Pancreas (tissue), 10 donors: ENCODE results near the gene SCN1A. TPM values are rescaled to one million over a fixed set of nuclear protein-coding genes. Genes with fewer than 3 reads are reported as not detected.

Source experiments
- ATAC-seq, 4 donors: fragments of 200-7000 bp; cut with Tn5 transposase; one replicate each; pipeline versions ENCODE4 v1.8.0 to v1.9.1; 2020; ENCODE audit warnings: mild to moderate bottlenecking in 4 of 4, moderate library complexity in 4 of 4
- DNase-seq, 6 donors: peaks; one replicate each; pipeline ENCODE4 v3.0.0-alpha.2; 2020
- FAIRE-seq: peaks from 2 replicates; lab custom pipeline; 2012; peaks lifted over from hg19 to GRCh38; lab: Jason Lieb, UNC
- H3K27ac ChIP-seq, 4 donors: fragments of 200-600 bp; sonication (generic); 1 replicate in 3 of 4; 2 replicates in 1 of 4; pipeline versions ENCODE4 v1.5.0 to v1.8.0; 2020
- H3K27me3 ChIP-seq, 4 donors: fragments of 200-600 bp; one replicate each; pipeline ENCODE4 v1.8.0; 2021
- H3K36me3 ChIP-seq, 3 donors: fragments of 200-600 bp; sonication (generic) in 1 of 3; one replicate each; pipeline versions ENCODE4 v1.5.0 to v1.8.0; 2020 to 2021
- H3K4me1 ChIP-seq, 3 donors: fragments of 200-600 bp; one replicate each; pipeline ENCODE4 v1.8.0; 2021
- H3K4me3 ChIP-seq, 4 donors: fragments of 200-600 bp; sonication (generic) in 2 of 4; one replicate each; pipeline versions ENCODE4 v1.5.0 to v1.8.0; 2020 to 2021
- H3K9me3 ChIP-seq, 4 donors: fragments of 200-600 bp; one replicate each; pipeline ENCODE4 v1.8.0; 2021
- CTCF ChIP-seq, 4 donors: fragments of 200-600 bp; sonication (generic) in 3 of 4; IDR thresholded peaks; one replicate each; pipeline versions ENCODE4 v1.5.0 to v1.8.0; 2021; ENCODE audit warnings: antibody characterized with exemption in 4 of 4
- WGBS, 2 donors: extraction: QIAGEN DNeasy Blood & Tissue Kit; methylation state at CpG; one replicate each; pipeline ENCODE4 v1.1.7; 2013; 5-methylcytosine and 5-hydroxymethylcytosine counted together
- intact Hi-C, 3 donors: fragments of 100-400 bp; cut with DNase I; formaldehyde crosslinking; loops; one replicate each; pipeline versions ENCODE4 v1.11.1 to v1.14.2; 2022
- polyA plus RNA-seq, 2 donors: library from polyadenylated mRNA; stranded (reverse); fragments of 200-250 nt; gene quantifications; one replicate each; pipeline ENCODE4 v1.2.3, GENCODE V29; 2013
- total RNA-seq, 6 donors: library from RNA; stranded (reverse); fragmentation: NEBNext Ultra II Directional in 4 of 6; extraction: Animal tissue kit (Norgen Biotek cat#: 25700) in 4 of 6; gene quantifications; one replicate each; pipeline versions ENCODE4 v1.2.1 to v1.2.4, GENCODE V29; 2021 to 2023
- donor health status: healthy with polysubstance abuse.
- donor health status: DM: no; HTN: no; CAD: no; lungs with moderate emphysema.
- donor health status: DM: no; HTN: no; CAD: no.
- donor health status: control.
- donor health status: control.
- donor health status: Bipolar disorder and iron deficiency.
- donor health status: DM: yes; HTN: yes; CAD: no.
- donor health status: DM: no; HTN: no; CAD: no.
- donor health status: DM: no; HTN: no; CAD: no.
- donor health status: DM: yes; HTN: yes; CAD: no.

SCN1A gene
- total and polyA plus RNA-seq, 8 donors = 0.03 to 0.43 (median 0.05) TPM; not detected in 2

- FAIRE-seq (no peak), ATAC-seq (peak in 1 of 4 donors; percentile 32), DNase-seq (no peak)
- H3K9me3 ChIP-seq = no peaks in the 10 kb centered on the region
- intact Hi-C loops = no loop called here
- no peak for TF ChIP-seq CTCF (IDR thresholded peaks at IDR 0.05)
- H3K36me3 ChIP-seq = no peaks in the 10 kb centered on the region
- WGBS, 2 donors = 88 to 91% methylated on average over 3 of the region's 3 CpGs
- no peak overlapping the region for H3K27ac ChIP-seq
- no peak overlapping the region for H3K4me3 ChIP-seq
- H3K4me1 ChIP-seq = no peaks in the 10 kb centered on the region
- no peaks in the 10 kb centered on the region for H3K27me3 ChIP-seq
Observed at GRCh38 chr2:166092889-166093288, 34.9 kb downstream of the SCN1A start.

DNA sequence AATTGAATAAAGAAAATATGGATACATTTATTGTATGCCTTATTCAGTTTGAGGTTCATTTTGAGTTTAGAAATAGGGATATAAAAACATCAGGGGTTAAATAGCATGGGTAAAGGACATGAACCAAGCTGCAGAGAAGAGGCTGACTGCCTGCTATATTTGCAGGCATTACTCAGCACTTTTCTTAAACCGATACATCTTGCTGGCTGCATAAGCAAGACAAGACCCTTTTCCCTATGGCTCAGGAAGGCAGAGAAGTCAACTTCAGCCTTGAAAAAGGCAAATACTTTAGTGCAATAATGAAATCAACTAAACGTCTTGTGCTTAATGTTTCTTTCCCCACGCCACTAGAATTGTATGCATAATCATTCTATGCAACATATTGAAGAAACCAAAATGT lies 36.4 kb downstream of the SCN1A start:
- Histone ChIP-seq H3K27ac (no peak overlapping the region), H3K27me3 (no peaks in the 10 kb centered on the region), H3K4me3 (no peak overlapping the region), H3K4me1 (no peaks in the 10 kb centered on the region), H3K36me3 (no peaks in the 10 kb centered on the region), H3K9me3 (no peaks in the 10 kb centered on the region)
- DNase-seq (no peak), ATAC-seq (no peak), FAIRE-seq (no peak)
- no peak for TF ChIP-seq CTCF (IDR thresholded peaks at IDR 0.05)
- intact Hi-C loops = no loop called here
- 43 to 51% methylated on average over 3 of the region's 3 CpGs for WGBS, 2 donors

GRCh38 chr2:166090908-166091307 lies 36.9 kb downstream of the SCN1A start:
- Histone ChIP-seq H3K9me3 (no peaks in the 10 kb centered on the region), H3K27me3 (no peaks in the 10 kb centered on the region), H3K4me3 (no peak overlapping the region), H3K27ac (no peak overlapping the region), H3K4me1 (no peaks in the 10 kb centered on the region), H3K36me3 (no peaks in the 10 kb centered on the region)
- no peak for TF ChIP-seq CTCF (IDR thresholded peaks at IDR 0.05)
- DNase-seq (no peak), ATAC-seq (peak in 1 of 4 donors; percentile 44), FAIRE-seq (no peak)
- intact Hi-C loops = no loop called here
- 41 to 52% methylated on average over 5 of the region's 5 CpGs for WGBS, 2 donors

- no peak for FAIRE-seq
- no peak for TF ChIP-seq CTCF (IDR thresholded peaks at IDR 0.05)
- DNase-seq = no peak
- Histone ChIP-seq H3K4me1 (no peaks in the 10 kb centered on the region), H3K4me3 (no peak overlapping the region), H3K36me3 (no peaks in the 10 kb centered on the region), H3K27ac (no peak overlapping the region), H3K27me3 (no peaks in the 10 kb centered on the region), H3K9me3 (no peaks in the 10 kb centered on the region)
- no peak for ATAC-seq
- intact Hi-C loops = no loop called here
- 71 to 80% methylated on average over 2 of the region's 2 CpGs for WGBS, 2 donors
Observed at GRCh38 chr2:166090346-166090745, 37.5 kb downstream of the SCN1A start.

DNA sequence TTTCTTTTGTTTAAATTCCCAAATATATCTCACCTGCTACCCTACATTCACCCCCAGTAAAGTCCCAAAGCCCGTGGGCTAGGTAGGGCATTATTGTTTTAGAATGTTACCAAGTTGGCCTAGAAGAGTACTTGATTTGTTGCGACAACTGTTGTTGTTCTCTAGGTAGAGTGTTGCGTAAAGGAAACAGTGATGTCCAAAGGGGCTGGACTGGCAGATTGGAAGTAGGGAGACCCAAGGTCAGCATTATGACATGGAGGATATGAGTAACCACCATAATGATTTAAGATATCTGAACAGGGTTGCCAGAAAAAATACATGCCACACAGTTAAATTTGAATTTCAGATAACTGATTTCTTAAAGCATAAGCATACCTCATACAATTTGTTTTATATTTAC lies 39.2 kb downstream of the SCN1A start:
- DNase-seq = no peak
- 79 to 90% methylated on average over 3 of the region's 3 CpGs for WGBS, 2 donors
- intact Hi-C loops = no loop called here
- TF ChIP-seq CTCF (IDR thresholded peaks at IDR 0.05) = no peak
- no peak for FAIRE-seq
- Histone ChIP-seq H3K27ac (no peak overlapping the region), H3K27me3 (no peaks in the 10 kb centered on the region), H3K9me3 (no peaks in the 10 kb centered on the region), H3K4me1 (no peaks in the 10 kb centered on the region), H3K36me3 (no peaks in the 10 kb centered on the region), H3K4me3 (no peak overlapping the region)
- ATAC-seq = no peak
